ENCODE measurements around the gene SLC35F3.
"Not testable (repeated sequence)": the region's sequence is repeated elsewhere in the genome, so short reads cannot be mapped to it uniquely, and the experiment has no call there.

The SLC35F3 gene

GRCh38 chr1:233891151-233891550, 13.3 kb upstream of the SLC35F3 start:
- H3K9me3 Mint-ChIP-seq = peaks cover 57% of the 10 kb centered on the region
- H3K4me3 Mint-ChIP-seq; H3K36me3 Mint-ChIP-seq (ENCODE audit: low read depth); H3K4me1 Mint-ChIP-seq (ENCODE audit: low read depth); H3K27ac Mint-ChIP-seq; intact Hi-C loops (cut with micrococcal nuclease); H3K27me3 Mint-ChIP-seq: not testable (repeated sequence)

- H3K27me3 Mint-ChIP-seq = peaks cover 8% of the 10 kb centered on the region
- H3K4me3 Mint-ChIP-seq = no peak overlapping the region
- H3K36me3 Mint-ChIP-seq (ENCODE audit: low read depth) = no peaks in the 10 kb centered on the region
- no peak overlapping the region for H3K27ac Mint-ChIP-seq
- intact Hi-C loops (cut with micrococcal nuclease) = no loop called here
- H3K9me3 Mint-ChIP-seq = peaks cover 8% of the 10 kb centered on the region
- H3K4me1 Mint-ChIP-seq (ENCODE audit: low read depth) = no peaks in the 10 kb centered on the region
Observed at GRCh38 chr1:233897325-233898162, 6.9 kb upstream of the SLC35F3 start.

GRCh38 chr1:233901495-233901894, 3.0 kb upstream of the SLC35F3 start:
- Mint-ChIP-seq H3K4me3 (no peak overlapping the region), H3K9me3 (peaks cover 8% of the 10 kb centered on the region), H3K27ac (no peak overlapping the region), H3K36me3 (ENCODE audit: low read depth) (no peaks in the 10 kb centered on the region), H3K27me3 (peaks cover 37% of the 10 kb centered on the region), H3K4me1 (ENCODE audit: low read depth) (no peaks in the 10 kb centered on the region)
- intact Hi-C loops (cut with micrococcal nuclease) = no loop called here

- intact Hi-C loops (cut with micrococcal nuclease) = no loop called here
- Mint-ChIP-seq H3K36me3 (ENCODE audit: low read depth) (no peaks in the 10 kb centered on the region), H3K9me3 (peaks cover 8% of the 10 kb centered on the region), H3K27ac (no peak overlapping the region), H3K4me1 (ENCODE audit: low read depth) (no peaks in the 10 kb centered on the region), H3K27me3 (peaks cover 49% of the 10 kb centered on the region), H3K4me3 (no peak overlapping the region)
Observed at GRCh38 chr1:233905416-233906051, 1.1 kb downstream of the SLC35F3 start.

- Mint-ChIP-seq H3K4me3 (no peak overlapping the region), H3K27me3 (peaks cover 44% of the 10 kb centered on the region), H3K27ac (no peak overlapping the region), H3K36me3 (ENCODE audit: low read depth) (no peaks in the 10 kb centered on the region), H3K4me1 (ENCODE audit: low read depth) (no peaks in the 10 kb centered on the region), H3K9me3 (peaks cover 8% of the 10 kb centered on the region)
- intact Hi-C loops (cut with micrococcal nuclease) = no loop called here
Observed at GRCh38 chr1:233907151-233907550, 2.7 kb downstream of the SLC35F3 start.

- Mint-ChIP-seq H3K36me3 (ENCODE audit: low read depth) (no peaks in the 10 kb centered on the region), H3K4me1 (ENCODE audit: low read depth) (no peaks in the 10 kb centered on the region), H3K9me3 (peaks cover 8% of the 10 kb centered on the region), H3K4me3 (no peak overlapping the region), H3K27me3 (peaks cover 38% of the 10 kb centered on the region), H3K27ac (no peak overlapping the region)
- intact Hi-C loops (cut with micrococcal nuclease) = no loop called here
Observed at GRCh38 chr1:233908092-233908491, 3.6 kb downstream of the SLC35F3 start.

- peaks cover 31% of the 10 kb centered on the region for H3K27me3 Mint-ChIP-seq
- H3K4me1 Mint-ChIP-seq (ENCODE audit: low read depth) = no peaks in the 10 kb centered on the region
- intact Hi-C loops (cut with micrococcal nuclease) = no loop called here
- no peaks in the 10 kb centered on the region for H3K36me3 Mint-ChIP-seq (ENCODE audit: low read depth)
- no peak overlapping the region for H3K27ac Mint-ChIP-seq
- no peak overlapping the region for H3K4me3 Mint-ChIP-seq
- H3K9me3 Mint-ChIP-seq = peaks cover 4% of the 10 kb centered on the region
Observed at GRCh38 chr1:233909195-233909594, 4.7 kb downstream of the SLC35F3 start.

GRCh38 chr1:233912447-233912846, 8.0 kb downstream of the SLC35F3 start:
- no peaks in the 10 kb centered on the region for H3K9me3 Mint-ChIP-seq
- H3K27ac Mint-ChIP-seq = no peak overlapping the region
- H3K4me3 Mint-ChIP-seq = no peak overlapping the region
- no peaks in the 10 kb centered on the region for H3K36me3 Mint-ChIP-seq (ENCODE audit: low read depth)
- H3K4me1 Mint-ChIP-seq (ENCODE audit: low read depth) = no peaks in the 10 kb centered on the region
- H3K27me3 Mint-ChIP-seq = peaks cover 10% of the 10 kb centered on the region
- intact Hi-C loops (cut with micrococcal nuclease) = no loop called here

GRCh38 chr1:233912909-233913308, 8.4 kb downstream of the SLC35F3 start:
- intact Hi-C loops (cut with micrococcal nuclease) = no loop called here
- Mint-ChIP-seq H3K27me3 (peaks cover 5% of the 10 kb centered on the region), H3K4me3 (no peak overlapping the region), H3K36me3 (ENCODE audit: low read depth) (no peaks in the 10 kb centered on the region), H3K4me1 (ENCODE audit: low read depth) (no peaks in the 10 kb centered on the region), H3K9me3 (no peaks in the 10 kb centered on the region), H3K27ac (no peak overlapping the region)

GRCh38 chr1:233916706-233917105, 12.2 kb downstream of the SLC35F3 start:
- H3K9me3 Mint-ChIP-seq = no peaks in the 10 kb centered on the region
- no peaks in the 10 kb centered on the region for H3K36me3 Mint-ChIP-seq (ENCODE audit: low read depth)
- intact Hi-C loops (cut with micrococcal nuclease) = no loop called here
- H3K4me1 Mint-ChIP-seq (ENCODE audit: low read depth) = no peaks in the 10 kb centered on the region
- no peak overlapping the region for H3K4me3 Mint-ChIP-seq
- no peak overlapping the region for H3K27ac Mint-ChIP-seq
- no peaks in the 10 kb centered on the region for H3K27me3 Mint-ChIP-seq

- intact Hi-C loops (cut with micrococcal nuclease) = no loop called here
- no peaks in the 10 kb centered on the region for H3K4me1 Mint-ChIP-seq (ENCODE audit: low read depth)
- H3K4me3 Mint-ChIP-seq = no peak overlapping the region
Observed at GRCh38 chr1:233919786-233920185, 15.3 kb downstream of the SLC35F3 start.

GRCh38 chr1:233928123-233928522, 23.6 kb downstream of the SLC35F3 start:
- H3K27ac Mint-ChIP-seq = no peak overlapping the region
- no peaks in the 10 kb centered on the region for H3K4me1 Mint-ChIP-seq (ENCODE audit: low read depth)
- H3K27me3 Mint-ChIP-seq = no peaks in the 10 kb centered on the region
- no peak overlapping the region for H3K4me3 Mint-ChIP-seq
- peaks cover 16% of the 10 kb centered on the region for H3K9me3 Mint-ChIP-seq
- no peaks in the 10 kb centered on the region for H3K36me3 Mint-ChIP-seq (ENCODE audit: low read depth)
- intact Hi-C loops (cut with micrococcal nuclease) = no loop called here

More at GRCh38 chr1:233919786-233920185, 15.3 kb downstream of the SLC35F3 start:
- H3K36me3 Mint-ChIP-seq (ENCODE audit: low read depth) = no peaks in the 10 kb centered on the region
- no peaks in the 10 kb centered on the region for H3K27me3 Mint-ChIP-seq
- H3K9me3 Mint-ChIP-seq = peaks cover 12% of the 10 kb centered on the region
- no peak overlapping the region for H3K27ac Mint-ChIP-seq

- no peaks in the 10 kb centered on the region for H3K9me3 Mint-ChIP-seq
- H3K4me3 Mint-ChIP-seq = no peak overlapping the region
- no peaks in the 10 kb centered on the region for H3K27me3 Mint-ChIP-seq
- H3K4me1 Mint-ChIP-seq (ENCODE audit: low read depth) = no peaks in the 10 kb centered on the region
- no peaks in the 10 kb centered on the region for H3K36me3 Mint-ChIP-seq (ENCODE audit: low read depth)
- no peak overlapping the region for H3K27ac Mint-ChIP-seq
- intact Hi-C loops (cut with micrococcal nuclease) = no loop called here
Observed at GRCh38 chr1:233933339-233933738, 28.9 kb downstream of the SLC35F3 start.

- Mint-ChIP-seq H3K4me3 (no peak overlapping the region), H3K9me3 (no peaks in the 10 kb centered on the region), H3K27me3 (no peaks in the 10 kb centered on the region), H3K4me1 (ENCODE audit: low read depth) (no peaks in the 10 kb centered on the region), H3K27ac (no peak overlapping the region), H3K36me3 (ENCODE audit: low read depth) (no peaks in the 10 kb centered on the region)
- intact Hi-C loops (cut with micrococcal nuclease) = no loop called here
Observed at GRCh38 chr1:233935297-233935868, 30.9 kb downstream of the SLC35F3 start.

Measured in dendritic cell treated with granulocyte-macrophage colony-stimulating factor and Interleukin-4, amounts not matched to agents 40 ng/mL and 50 ng/mL, for 4 days (primary cell).